NCI-H128 (cell line): Measurements from ENCODE around the gene OSBP.
"Not testable (repeated sequence)": the region's sequence is repeated elsewhere in the genome, so short reads cannot be mapped to it uniquely, and the experiment has no call there.

Experiments
- DNase-seq: peaks from one replicate; lab custom pipeline; 2025; ENCODE audit not compliant: unreplicated experiment; lab: John Stamatoyannopoulos, UW

Gene OSBP

DNA sequence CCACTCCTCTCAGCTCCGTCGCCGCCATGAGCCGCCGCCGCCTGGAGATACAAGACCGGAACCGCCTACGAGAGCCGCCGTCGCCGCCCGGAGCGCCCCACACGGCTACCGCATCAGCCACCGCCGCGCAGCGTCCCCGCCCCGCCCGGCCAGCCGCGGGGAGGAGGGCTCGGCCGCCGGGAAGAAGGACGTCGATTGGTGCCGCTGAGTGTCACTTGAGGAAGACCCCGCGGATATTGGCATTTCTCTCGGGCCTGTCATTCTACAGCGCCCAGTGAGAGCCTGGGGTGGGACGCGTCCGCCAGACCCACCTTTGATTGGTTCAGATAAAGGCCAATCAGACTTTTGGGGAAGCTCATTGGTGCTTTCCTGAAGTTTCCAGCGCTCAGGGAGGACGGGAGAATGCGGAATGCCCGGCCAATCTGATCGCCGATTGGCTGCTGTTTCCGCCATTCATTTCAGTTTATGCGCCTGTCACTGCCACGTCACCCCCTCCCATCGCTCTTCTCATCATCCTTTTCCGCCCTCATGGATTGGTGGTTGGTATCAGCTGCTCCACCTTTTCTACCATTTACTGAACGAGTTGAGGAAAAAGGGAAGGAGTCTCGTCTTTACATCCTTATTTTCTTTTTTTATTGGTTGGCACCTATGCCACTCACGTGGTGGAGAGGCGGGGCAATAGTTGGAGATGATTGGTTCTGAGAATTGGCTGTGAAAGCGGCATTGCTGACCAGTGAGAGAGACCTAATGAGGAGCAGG lies at the start of gene OSBP:
Gene OSBP (minus strand): TSS at position 138 of the 759 bp plus-strand sequence. CDS start 110 bp downstream, at position 28.
- DNase-seq: peak; percentile 100

DNA sequence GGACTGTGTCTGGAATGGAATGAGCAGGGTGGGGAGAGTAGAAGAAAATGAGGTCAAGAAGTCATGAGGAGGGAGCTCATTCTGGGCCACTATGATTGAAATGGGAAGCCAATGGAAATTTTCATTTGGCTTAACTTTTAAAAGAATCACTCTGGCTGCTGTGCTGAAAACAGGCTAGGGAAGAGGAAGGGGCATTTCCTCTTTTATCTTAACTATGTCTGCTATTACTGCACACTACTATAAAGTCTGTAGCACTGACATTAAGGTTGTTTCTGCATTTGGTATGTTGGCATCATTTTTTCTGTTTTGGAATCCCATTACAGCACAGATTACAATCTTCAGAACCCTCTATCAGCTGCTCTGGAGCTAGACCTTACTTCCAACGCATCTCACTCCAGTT lies 45.0 kb upstream of the OSBP start:
- no peak for DNase-seq

DNA sequence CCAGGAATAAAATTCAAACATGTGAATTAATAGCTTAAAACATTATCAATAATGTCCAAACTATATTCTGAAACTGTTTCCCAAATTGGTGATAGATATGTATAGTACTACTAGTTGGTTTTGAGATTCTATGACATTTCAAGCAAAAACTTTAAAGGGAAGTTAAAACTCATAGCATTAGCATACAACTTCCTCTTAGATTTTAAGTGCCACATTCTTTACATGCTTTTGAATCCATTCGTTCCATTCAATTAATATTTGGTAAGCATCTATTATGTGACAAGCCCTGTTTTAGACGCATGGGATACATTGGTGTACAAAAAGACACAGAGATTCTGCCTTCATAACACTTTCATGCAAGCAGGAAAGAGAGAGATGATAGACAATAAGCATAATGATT lies 44.4 kb upstream of the OSBP start:
- DNase-seq: no peak

DNA sequence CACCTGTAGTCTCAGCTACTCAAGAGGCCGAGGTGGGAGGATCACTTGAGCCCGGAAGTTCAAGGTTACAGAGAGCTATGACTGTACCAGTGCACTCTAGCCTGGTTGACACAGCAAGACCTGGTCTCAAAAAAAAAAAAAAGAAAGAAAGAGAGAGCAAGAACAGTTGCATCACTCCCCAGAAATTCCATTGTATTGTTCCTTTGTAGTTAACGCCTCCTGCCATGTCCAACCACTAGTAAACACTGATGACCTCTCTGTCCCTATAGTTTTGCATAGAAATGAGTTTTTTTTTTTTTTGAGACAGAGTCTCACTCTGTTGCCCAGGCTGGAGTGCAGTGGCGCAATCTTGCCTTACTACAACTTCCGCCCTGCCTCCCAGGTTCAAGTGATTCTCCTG lies 42.5 kb upstream of the OSBP start:
- DNase-seq: no peak

DNA sequence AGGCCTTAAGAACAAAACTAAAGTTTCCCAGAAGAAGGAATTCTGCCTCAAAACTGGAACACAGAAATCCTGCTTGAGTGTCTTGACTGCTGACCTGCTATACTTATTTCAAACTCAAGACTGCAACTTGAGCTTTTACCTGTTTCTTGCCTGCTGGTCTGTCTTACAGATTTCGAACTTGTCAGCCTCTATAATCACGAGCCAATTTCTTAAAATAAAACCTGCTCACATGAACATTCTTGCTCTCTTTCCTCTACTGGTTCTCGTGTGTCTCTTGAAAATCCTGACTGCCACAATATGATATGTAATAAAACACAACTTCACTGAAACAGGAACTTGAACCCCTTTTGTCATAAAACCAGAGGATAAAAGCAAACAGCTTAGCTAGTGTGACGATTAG lies 39.3 kb upstream of the OSBP start:
- DNase-seq: no peak

DNA sequence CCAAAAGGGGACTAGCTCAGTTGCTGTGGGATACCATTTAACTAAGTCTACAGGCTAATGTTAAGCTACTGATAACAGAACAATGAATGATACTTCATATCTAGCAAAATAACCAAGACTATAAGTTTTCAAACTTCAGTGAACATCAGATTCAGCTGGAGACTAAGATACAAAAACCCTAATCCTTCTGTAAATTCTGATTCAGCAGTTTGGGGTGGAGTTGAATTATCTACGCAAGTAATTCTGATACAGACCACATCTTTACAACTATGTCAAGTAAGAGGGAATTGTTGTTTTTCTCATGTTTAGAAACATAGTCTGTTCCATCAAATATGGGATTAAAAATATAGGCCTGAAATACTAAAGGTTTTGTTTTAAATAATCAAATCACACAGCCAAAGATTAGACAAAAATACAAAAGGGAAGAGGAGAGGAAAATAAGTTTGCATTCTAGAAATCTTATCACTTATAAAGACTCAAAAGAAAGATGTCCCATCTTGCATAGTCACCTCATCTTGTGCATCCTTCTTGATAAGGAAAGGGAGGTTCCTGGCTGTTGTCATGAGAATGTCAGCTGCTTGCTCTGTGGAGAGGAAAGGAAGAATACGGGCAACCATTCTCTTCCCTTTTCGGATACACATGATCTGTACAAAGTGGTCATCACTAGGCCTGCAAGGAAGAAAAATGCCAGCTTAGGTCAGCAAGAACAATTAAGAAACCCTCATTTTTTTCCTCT lies 31.8 kb upstream of the OSBP start:
- no peak for DNase-seq

- DNase-seq: no peak
These were observed 29.0 kb upstream of the OSBP start for GRCh38 chr11:59644528-59644927.

GRCh38 chr11:59643390-59643789 lies 27.8 kb upstream of the OSBP start:
- no peak for DNase-seq

GRCh38 chr11:59641156-59641555 lies 25.6 kb upstream of the OSBP start:
- DNase-seq: no peak

- no peak for DNase-seq
These were observed 14.9 kb upstream of the OSBP start for GRCh38 chr11:59630493-59630892.

DNA sequence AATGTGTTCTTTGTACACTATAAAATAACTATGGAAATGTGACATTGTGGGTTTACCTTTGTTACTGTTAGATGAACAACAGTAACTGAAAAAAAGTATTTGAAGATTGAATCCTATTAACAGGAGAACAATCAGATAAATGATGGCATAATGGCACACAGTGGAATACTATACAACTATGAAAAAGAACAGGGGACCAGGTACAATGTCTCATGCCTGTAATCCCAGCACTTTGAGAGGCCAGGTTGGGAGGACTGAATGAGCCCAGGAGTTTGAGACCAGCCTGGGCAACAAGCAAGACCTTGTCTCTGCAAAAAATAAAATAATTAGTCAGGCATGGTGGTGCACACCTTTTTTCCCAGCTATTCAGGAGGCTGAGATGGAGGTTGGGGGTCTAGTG lies 14.4 kb upstream of the OSBP start:
- no peak for DNase-seq

- not testable (repeated sequence) for DNase-seq
These were observed 11.4 kb upstream of the OSBP start for GRCh38 chr11:59626969-59627368.

DNA sequence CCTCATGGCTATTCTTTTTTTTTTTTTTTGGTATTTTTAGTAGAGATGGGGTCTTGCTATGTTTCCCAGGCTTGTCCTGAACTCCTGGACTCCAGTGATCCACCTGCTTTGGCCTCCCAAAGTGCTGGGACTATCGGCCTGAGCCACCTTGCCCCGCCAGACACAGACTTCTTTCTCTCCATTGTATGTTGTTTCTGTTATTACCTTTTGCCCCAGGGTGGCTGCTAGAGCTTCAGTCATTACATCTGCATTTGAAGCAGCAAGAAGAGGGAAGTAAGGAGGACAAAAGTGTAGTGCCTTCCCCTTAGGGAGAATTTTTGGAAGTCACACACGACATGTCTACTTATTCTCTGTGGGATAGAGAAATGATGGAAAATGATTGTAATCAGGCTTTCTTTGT lies 10.1 kb upstream of the OSBP start:
- no peak for DNase-seq

DNA sequence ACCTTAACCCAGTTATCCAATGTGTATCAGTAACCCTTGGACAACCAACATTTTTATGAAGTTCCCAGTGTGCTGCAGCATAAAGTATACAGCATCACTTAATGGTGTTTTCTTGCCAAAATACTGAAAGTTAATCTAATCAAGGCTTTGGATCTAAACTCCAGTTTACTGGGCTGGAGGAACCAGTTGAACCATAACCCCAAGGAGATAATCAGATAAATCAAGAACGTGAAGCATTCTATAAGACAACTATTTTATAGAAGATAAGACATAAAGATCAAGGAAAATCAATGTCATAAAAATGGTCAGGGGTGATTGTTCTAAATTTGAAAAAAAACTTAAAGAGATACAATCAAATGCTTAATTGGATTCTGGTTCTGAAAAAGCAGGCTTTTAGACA lies 2.3 kb upstream of the OSBP start:
- DNase-seq: no peak

DNA sequence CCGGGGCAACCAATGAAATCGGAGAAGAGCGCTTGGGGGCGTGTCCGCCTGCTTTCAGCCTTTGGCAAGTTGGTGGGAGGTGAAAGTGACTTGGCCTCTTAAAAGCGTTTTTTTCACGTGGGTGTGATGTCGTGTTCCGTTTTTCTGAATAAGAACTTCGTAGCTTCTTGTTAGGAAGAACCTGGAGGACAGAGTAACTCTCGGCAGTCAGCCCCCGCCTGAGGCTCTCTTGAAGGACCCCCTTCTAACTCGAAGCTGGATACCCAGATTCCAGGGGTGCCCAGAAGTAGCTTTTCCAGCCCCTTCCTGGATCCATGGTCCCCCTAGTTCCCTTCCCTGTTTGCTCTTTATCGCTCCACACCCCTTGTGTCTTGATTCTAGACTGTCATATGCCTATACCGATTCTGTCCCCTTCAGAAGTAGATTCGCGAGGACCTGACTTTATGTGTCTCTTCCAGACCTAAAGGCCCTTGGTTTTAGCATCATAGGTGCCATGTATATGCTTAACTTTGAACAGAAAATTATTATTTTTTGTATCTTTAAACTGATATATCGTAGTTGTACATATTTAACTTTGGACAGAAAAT lies 915 bp upstream of the OSBP start:
- no peak for DNase-seq

- peak; percentile 16 for DNase-seq
These were observed 396 bp downstream of the OSBP start for GRCh38 chr11:59615120-59615636.

- DNase-seq: no peak
These were observed 1.1 kb downstream of the OSBP start for GRCh38 chr11:59614277-59615119.

DNA sequence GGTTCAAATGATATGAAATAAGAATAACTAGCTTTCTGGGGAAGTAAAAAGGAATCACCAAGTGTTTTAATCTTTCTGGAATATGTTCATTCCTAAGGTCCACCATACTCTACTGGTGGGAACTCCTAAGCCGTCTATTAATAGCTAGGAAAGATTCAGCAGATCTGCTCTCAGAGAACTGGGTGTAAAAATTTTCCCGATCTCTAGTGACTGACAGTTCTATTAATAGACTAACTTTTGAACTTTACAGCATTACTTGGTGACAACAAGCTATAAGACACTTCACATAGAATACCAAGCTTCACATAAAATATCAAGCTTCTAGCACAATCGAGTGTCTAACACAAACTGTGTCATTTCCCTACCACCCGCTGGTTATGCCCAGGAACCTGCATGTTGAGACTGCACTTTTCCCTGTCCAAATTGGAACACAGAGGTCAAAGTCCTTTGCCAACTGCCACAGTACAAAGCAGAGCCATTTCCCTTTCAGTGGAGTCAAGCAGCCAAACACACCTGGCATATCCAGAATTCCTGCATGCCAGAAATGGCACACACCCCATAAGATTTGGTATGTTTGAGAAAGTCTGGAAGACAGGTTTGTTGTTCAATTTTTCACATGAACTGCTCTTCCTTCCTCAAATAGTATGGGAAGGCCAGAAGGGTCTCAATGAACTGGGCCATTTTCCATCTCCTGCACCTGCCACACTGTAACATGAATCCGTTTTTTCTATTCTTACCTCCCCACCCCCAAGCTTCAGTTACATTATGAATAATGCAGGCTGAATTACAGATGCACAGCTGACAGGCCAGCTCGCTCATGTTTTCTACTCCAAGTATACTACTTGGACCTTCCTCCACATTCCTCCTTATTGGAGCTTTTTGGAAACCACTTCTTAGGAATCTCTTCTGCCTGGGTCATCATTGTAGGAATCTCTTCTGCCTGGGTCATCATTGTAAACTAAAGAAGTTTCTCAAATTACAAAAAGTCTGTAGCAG lies 3.7 kb downstream of the OSBP start:
- peak; percentile 33 for DNase-seq

GRCh38 chr11:59610289-59610688 lies 5.3 kb downstream of the OSBP start:
- DNase-seq: no peak
